GM12878 (cell line): ENCODE measurements around the gene MMP14. TPM values are rescaled to one million over a fixed set of nuclear protein-coding genes. Genes with fewer than 3 reads are reported as not detected.

ENCODE experiments used
- ATAC-seq: fragments of 200-7000 bp; cut with Tn5 transposase; 3 replicates; pipeline ENCODE4 v1.9.1; 2020; ENCODE audit warnings: mild to moderate bottlenecking, moderate library complexity
- BruUV-seq: library from RNA; stranded (reverse); fragments of 400-500 nt; replicated peaks from 2 replicates; lab custom pipeline; 2021; lab: Mats Ljungman, UMichigan
- CTCF ChIA-PET: fragments of 300-600 bp; sonication (Branson Sonifier 250); formaldehyde crosslinking; extraction: SDS; loops from one replicate; lab custom pipeline; 2021; ENCODE audit warnings: inconsistent platforms; lab: Yijun Ruan, JAX
- POLR2A ChIA-PET: fragments of 350-600 bp; formaldehyde crosslinking; extraction: SDS; loops from one replicate; lab custom pipeline; 2021; ENCODE audit warnings: inconsistent platforms; lab: Charles Lee
- RAD21 ChIA-PET: fragments of 300-600 bp; sonication (Branson Sonifier 250); formaldehyde crosslinking; loops from one replicate; lab custom pipeline; 2023; ENCODE audit warnings: antibody characterized with exemption; ENCODE audit not compliant: unreplicated experiment; lab: Charles Lee
- SMC1A ChIA-PET: fragments of 300-600 bp; sonication (Branson Sonifier 250); formaldehyde crosslinking; loops from one replicate; lab custom pipeline; 2023; ENCODE audit not compliant: unreplicated experiment, uncharacterized antibody; lab: Charles Lee
- DNase-seq: peaks from one replicate; pipeline ENCODE4 v3.0.0-alpha.2; 2011; ENCODE audit warnings: low read depth, low spot score
- FAIRE-seq: peaks from 3 replicates; lab custom pipeline; 2011; peaks lifted over from hg19 to GRCh38; lab: Jason Lieb, UNC
- H2AFZ ChIP-seq: 2 replicates; pipeline ENCODE4 v1.6.0; 2011; ENCODE audit warnings: low read depth, low read length, control low read depth; ENCODE audit not compliant: control insufficient read depth
- H3K27ac ChIP-seq: 2 replicates; pipeline ENCODE4 v1.5.1; 2011; ENCODE audit warnings: control low read depth; ENCODE audit not compliant: control insufficient read depth, insufficient read depth
- H3K27me3 ChIP-seq, 2 experiments: replicated peaks in 1 of 2; 2 replicates each; pipeline versions ENCODE4 v1.6.0 to v1.6.1; 2011; ENCODE audit warnings: low read length in 1 of 2; ENCODE audit not compliant: control insufficient read depth in 2 of 2, insufficient read depth in 2 of 2
- H3K36me3 ChIP-seq, 2 experiments: 2 replicates each; pipeline ENCODE4 v1.5.1; 2011; ENCODE audit warnings: low read length in 1 of 2; ENCODE audit not compliant: control insufficient read depth in 2 of 2, insufficient read depth in 2 of 2
- H3K4me1 ChIP-seq: 2 replicates; pipeline ENCODE4 v1.6.1; 2011; ENCODE audit warnings: mild to moderate bottlenecking, low read length, moderate library complexity, mixed read lengths; ENCODE audit not compliant: control insufficient read depth, insufficient read depth
- H3K4me2 ChIP-seq: 2 replicates; pipeline ENCODE4 v1.6.0; 2011; ENCODE audit warnings: control low read depth; ENCODE audit not compliant: control insufficient read depth, insufficient read depth
- H3K4me3 ChIP-seq: fragments of 200-600 bp; sonication (generic); 2 replicates; pipeline ENCODE4 v1.5.1; 2016
- H3K79me2 ChIP-seq: 2 replicates; pipeline ENCODE4 v1.6.0; 2011; ENCODE audit warnings: low read length; ENCODE audit not compliant: control insufficient read depth, insufficient read depth
- H3K9ac ChIP-seq: 2 replicates; pipeline ENCODE4 v1.8.0; 2011; ENCODE audit warnings: low read length, control low read depth, mixed read lengths; ENCODE audit not compliant: control insufficient read depth, insufficient read depth
- H3K9me3 ChIP-seq: replicated peaks from 3 replicates; pipeline ENCODE4 v1.5.1; 2011; ENCODE audit warnings: mild to moderate bottlenecking, low read length; ENCODE audit not compliant: control insufficient read depth, insufficient read depth
- H4K20me1 ChIP-seq: 2 replicates; pipeline ENCODE4 v1.6.0; 2011; ENCODE audit not compliant: control insufficient read depth, insufficient read depth
- CREM ChIP-seq: IDR thresholded peaks from 2 replicates; pipeline ENCODE4 v1.6.1; 2014; ENCODE audit warnings: antibody characterized with exemption, low read depth
- KAT2A ChIP-seq: conservative IDR thresholded peaks from 2 replicates; pipeline ENCODE4 v1.6.1; 2011; ENCODE audit warnings: low read depth, low read length; ENCODE audit not compliant: control insufficient read depth
- ZNF24 ChIP-seq: fragments of 450-650 bp; IDR thresholded peaks from 2 replicates; pipeline ENCODE4 v1.6.1; 2017; ENCODE audit warnings: antibody characterized with exemption, mild to moderate bottlenecking
- ZNF687 ChIP-seq: fragments of 450-650 bp; IDR thresholded peaks from 2 replicates; pipeline ENCODE4 v1.6.1; 2017; ENCODE audit warnings: mild to moderate bottlenecking, moderate library complexity
- WGBS: methylation state at CpG from one replicate; pipeline ENCODE4 v1.1.6; 2016; ENCODE audit warnings: low lambda C conversion rate; ENCODE audit not compliant: insufficient replicate concordance, insufficient coverage; ENCODE audit errors: missing lambda C conversion rate; 5-methylcytosine and 5-hydroxymethylcytosine counted together
- in situ Hi-C: fragments of 300-500 bp; cut with MboI; formaldehyde crosslinking; loops from 9 replicates; pipeline ENCODE4 v1.14.3; 2018; ENCODE audit warnings: mixed read lengths
- intact Hi-C: fragments of 100-400 bp; cut with micrococcal nuclease; formaldehyde crosslinking; loops from one replicate; pipeline ENCODE4 v1.14.2; 2022; ENCODE audit not compliant: unreplicated experiment
- polyA plus RNA-seq, 11 experiments: library from polyadenylated mRNA; depleted of rRNA in 4 of 11; unstranded in 6 of 11; stranded (reverse) in 5 of 11; fragments of >200 nt; fragmentation: Nextera tagmentation in 4 of 11; fragmentation: Illumina TruSeq in 1 of 11; extraction: Ambion mirVana in 4 of 11; extraction: Trizol in 1 of 11; gene quantifications; 1 replicate in 1 of 11; 2 replicates in 10 of 11; pipeline versions ENCODE4 v1.2.1 to v1.2.3, GENCODE V29; 2011 to 2016; ENCODE audit warnings: inconsistent platforms in 2 of 11, missing spikeins in 2 of 11, low read depth in 1 of 11
- total RNA-seq, 4 experiments: library from RNA; depleted of rRNA in 3 of 4; stranded (reverse); fragments of >200 nt in 3 of 4; fragmentation: Illumina TruSeq in 1 of 4; extraction: Trizol in 1 of 4; gene quantifications; 2 replicates each; pipeline versions ENCODE4 v1.2.1 to v1.2.3, GENCODE V29; 2013 to 2021

MMP14 gene
- total and polyA plus RNA-seq, 10 of the 15 experiments (the other 5 are each of a cell fraction or from before 2014, with no cell fraction given): 0.31 to 1.9 (median 0.70) TPM; not detected in 2

- POLR2A ChIA-PET: interaction anchor here (0.5 to 11.3 kb wide), 4 partner anchors 11 to 227 kb away, joined by 3 to 245 read pairs (median 4); partner anchors contain the start of gene SLC7A7
- Histone ChIP-seq H3K27ac (peak overlapping the region; percentile 83), H3K9ac (peak overlapping the region; percentile 35; the same call in 1 of the 2 replicates), H3K4me3 (no peak overlapping the region; the same call in 1 of the 2 replicates), H3K36me3 (peaks cover 0 to 2% of the 10 kb centered on the region in 2 experiments; a peak in 2 of 4 replicates), H3K9me3 (no peaks in the 10 kb centered on the region), H3K4me1 (peaks cover 58% of the 10 kb centered on the region), H3K4me2 (peak overlapping the region; percentile 57), H2AFZ (no peak overlapping the region), H3K79me2 (peaks cover 35% of the 10 kb centered on the region), H4K20me1 (no peaks in the 10 kb centered on the region), H3K27me3 (no peaks in the 10 kb centered on the region)
- RAD21 ChIA-PET: interaction anchor here (0.7 to 9.8 kb wide), 9 partner anchors 12 to 228 kb away, joined by 3 to 219 read pairs (median 6); partner anchors contain the start of genes LRP10, OXA1L and SLC7A7
- CTCF ChIA-PET: interaction anchor here (1.0 to 4.1 kb wide), 9 partner anchors 8 to 227 kb away, joined by 3 to 37 read pairs (median 4); partner anchors contain the start of gene SLC7A7
- intact Hi-C loops (loop anchor here (10.0 kb wide), 1 partner anchor 312 kb away; no protein-coding TSS in a partner anchor), in situ Hi-C loops (no loop called here)
- ATAC-seq (no peak), DNase-seq (no peak), FAIRE-seq (no peak)
- no TSS peak for BruUV-seq
- TF ChIP-seq CREM (0 out of 2 replicates have a peak, but pooled peaks have one; percentile 20), ZNF24 (peak; percentile 59; the same call in 1 of the 2 replicates), KAT2A (no peak), ZNF687 (peak; percentile 24; the same call in 1 of the 2 replicates)
- WGBS: 24% methylated on average over 5 of the region's 5 CpGs
- SMC1A ChIA-PET: interaction anchor here (0.7 to 20.3 kb wide), 9 partner anchors 12 to 227 kb away, joined by 3 to 395 read pairs (median 5); partner anchors contain the start of genes OXA1L and SLC7A7
Observed at GRCh38 chr14:22797017-22797917, 39.1 kb upstream of the MMP14 start.
